ENCODE results near the gene MAT2B.

- TF ChIP-seq CTCF (IDR thresholded peaks at IDR 0.05) (no peak), POLR2A (IDR thresholded peaks at IDR 0.05) (no peak), EP300 (IDR thresholded peaks at IDR 0.05) (no peak)
These were observed 19.7 kb downstream of the MAT2B start for GRCh38 chr5:163525096-163525495.

Measured in tibial nerve (tissue), 4 donors.